Left lung (tissue), 10 donors: ENCODE data around the gene INPP4B. TPM values are rescaled to one million over a fixed set of nuclear protein-coding genes. Genes with fewer than 3 reads are reported as not detected.

Experiments used
- ATAC-seq: fragments of 200-7000 bp; cut with Tn5 transposase; one replicate; pipeline ENCODE4 v1.9.1; 2020; ENCODE audit warnings: moderate library complexity
- DNase-seq, 4 donors: peaks; one replicate each; pipeline ENCODE4 v3.0.0-alpha.2; 2013 to 2020
- H3K27ac ChIP-seq, 2 donors: fragments of 200-600 bp; sonication (generic) in 1 of 2; one replicate each; pipeline versions ENCODE4 v1.5.0 to v1.8.0; 2020 to 2021
- H3K27me3 ChIP-seq, 2 donors: fragments of 200-600 bp; sonication (generic) in 1 of 2; one replicate each; pipeline versions ENCODE4 v1.5.0 to v1.8.0; 2020 to 2021
- H3K36me3 ChIP-seq, 2 donors: fragments of 200-600 bp; sonication (generic) in 1 of 2; one replicate each; pipeline versions ENCODE4 v1.5.0 to v1.8.0; 2020 to 2021
- H3K4me1 ChIP-seq, 2 donors: fragments of 200-600 bp; one replicate each; pipeline ENCODE4 v1.8.0; 2021
- H3K4me3 ChIP-seq, 2 donors: fragments of 200-600 bp; sonication (generic) in 1 of 2; one replicate each; pipeline versions ENCODE4 v1.5.0 to v1.8.0; 2020 to 2021; ENCODE audit warnings: mild to moderate bottlenecking in 1 of 2
- H3K9me3 ChIP-seq, 2 donors: fragments of 200-600 bp; sonication (generic) in 1 of 2; one replicate each; pipeline versions ENCODE4 v1.5.0 to v1.8.0; 2020 to 2021
- intact Hi-C, 2 donors: fragments of 100-400 bp; cut with DNase I; formaldehyde crosslinking; loops; one replicate each; pipeline versions ENCODE4 v1.11.2 to v1.14.2; 2022
- polyA plus RNA-seq, 6 donors: library from polyadenylated mRNA; unstranded; fragments of 120-200 nt; gene quantifications; one replicate each; pipeline ENCODE4 v1.2.1, GENCODE V29; 2013; ENCODE audit not compliant: insufficient read length in 6 of 6
- total RNA-seq, 2 donors: library from RNA; stranded (reverse); fragmentation: NEBNext Ultra II Directional; extraction: Animal tissue kit (Norgen Biotek cat#: 25700); gene quantifications; one replicate each; pipeline ENCODE4 v1.2.1, GENCODE V29; 2021
- TF ChIP-seq, protein P1 (sequence below), 2 donors: fragments of 200-600 bp; sonication (generic) in 1 of 2; IDR thresholded peaks; one replicate each; pipeline versions ENCODE4 v1.5.0 to v1.8.0; 2021; ENCODE audit warnings: antibody characterized with exemption in 2 of 2
- donor health status: DM: no; HTN: yes; CAD: no.
- donor health status: DM: no; HTN: no; CAD: no.

Gene INPP4B
- total and polyA plus RNA-seq, 8 donors = 7.3 to 15.1 (median 11.6) TPM

DNA sequence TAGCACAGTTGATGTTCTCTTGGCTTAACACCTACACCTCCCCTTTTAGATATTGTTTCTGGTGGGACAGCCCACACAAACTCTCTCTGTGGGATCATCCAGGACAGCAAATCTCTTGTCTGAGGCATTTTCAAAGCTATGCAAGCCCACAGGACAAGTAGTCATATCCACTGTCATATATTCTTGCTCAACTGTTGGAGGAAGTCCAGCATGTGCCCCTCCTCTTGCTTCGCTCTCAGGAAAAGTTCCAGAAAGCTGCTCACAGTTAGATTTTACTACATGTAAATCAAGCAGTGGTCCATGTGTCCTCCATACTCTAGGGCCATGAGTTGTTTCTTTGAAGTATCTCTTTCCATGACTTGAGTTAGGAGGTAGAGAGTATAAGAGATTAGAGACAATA lies 260.7 kb downstream of the INPP4B start:
- H3K4me1 ChIP-seq = no peaks in the 10 kb centered on the region
- no peak for ATAC-seq
- no peaks in the 10 kb centered on the region for H3K9me3 ChIP-seq
- intact Hi-C loops = no loop called here
- no peak overlapping the region for H3K27ac ChIP-seq
- no peak overlapping the region for H3K4me3 ChIP-seq
- H3K27me3 ChIP-seq = no peaks in the 10 kb centered on the region
- H3K36me3 ChIP-seq = no peaks in the 10 kb centered on the region
- TF ChIP-seq, protein P1, sequence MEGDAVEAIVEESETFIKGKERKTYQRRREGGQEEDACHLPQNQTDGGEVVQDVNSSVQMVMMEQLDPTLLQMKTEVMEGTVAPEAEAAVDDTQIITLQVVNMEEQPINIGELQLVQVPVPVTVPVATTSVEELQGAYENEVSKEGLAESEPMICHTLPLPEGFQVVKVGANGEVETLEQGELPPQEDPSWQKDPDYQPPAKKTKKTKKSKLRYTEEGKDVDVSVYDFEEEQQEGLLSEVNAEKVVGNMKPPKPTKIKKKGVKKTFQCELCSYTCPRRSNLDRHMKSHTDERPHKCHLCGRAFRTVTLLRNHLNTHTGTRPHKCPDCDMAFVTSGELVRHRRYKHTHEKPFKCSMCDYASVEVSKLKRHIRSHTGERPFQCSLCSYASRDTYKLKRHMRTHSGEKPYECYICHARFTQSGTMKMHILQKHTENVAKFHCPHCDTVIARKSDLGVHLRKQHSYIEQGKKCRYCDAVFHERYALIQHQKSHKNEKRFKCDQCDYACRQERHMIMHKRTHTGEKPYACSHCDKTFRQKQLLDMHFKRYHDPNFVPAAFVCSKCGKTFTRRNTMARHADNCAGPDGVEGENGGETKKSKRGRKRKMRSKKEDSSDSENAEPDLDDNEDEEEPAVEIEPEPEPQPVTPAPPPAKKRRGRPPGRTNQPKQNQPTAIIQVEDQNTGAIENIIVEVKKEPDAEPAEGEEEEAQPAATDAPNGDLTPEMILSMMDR (IDR thresholded peaks at IDR 0.05) = no peak
- peak in 1 of 4 donors; percentile 16 for DNase-seq

DNA sequence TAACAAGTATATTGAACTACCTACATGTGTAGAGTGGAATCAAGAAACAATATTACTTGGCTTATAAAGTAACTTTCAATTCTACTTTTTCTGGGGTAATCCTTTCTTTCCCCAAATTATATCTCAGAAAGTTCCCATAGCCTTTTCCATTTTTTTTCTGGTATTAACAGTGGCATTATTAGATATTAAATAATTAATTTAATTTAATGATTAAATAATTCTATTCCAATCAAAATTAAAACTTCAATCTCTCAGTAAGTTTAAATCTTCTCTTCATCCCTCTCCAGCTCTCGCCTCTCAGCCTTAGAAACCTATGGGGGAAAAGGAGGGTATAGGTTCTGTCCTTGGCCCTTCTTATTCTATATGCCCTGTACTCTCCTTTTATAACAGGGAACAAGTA lies 262.4 kb downstream of the INPP4B start:
- TF ChIP-seq, protein P1 (IDR thresholded peaks at IDR 0.05) = no peak
- no peak for ATAC-seq
- intact Hi-C loops = no loop called here

DNA sequence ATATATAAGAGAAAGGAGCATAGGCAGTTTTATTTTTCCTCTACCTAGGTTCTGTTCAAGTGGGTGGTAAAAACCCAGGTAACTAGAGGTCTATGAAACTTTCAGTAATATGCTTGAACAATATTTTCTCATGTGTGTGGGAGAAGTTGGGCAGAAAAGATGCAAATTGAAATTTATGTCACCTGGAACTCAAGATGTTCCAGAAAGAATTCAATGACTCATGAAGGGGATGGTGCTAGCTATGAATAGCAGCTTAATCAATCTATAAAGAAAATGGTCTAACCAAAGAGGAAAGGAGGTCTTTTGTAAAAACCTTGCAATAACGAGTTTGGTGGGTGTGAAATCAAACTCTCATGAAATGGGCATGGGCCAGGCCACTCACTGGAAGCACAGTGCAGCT lies 263.8 kb downstream of the INPP4B start:
- no peak for ATAC-seq
- Histone ChIP-seq H3K27ac (no peak overlapping the region), H3K36me3 (no peaks in the 10 kb centered on the region), H3K27me3 (no peaks in the 10 kb centered on the region), H3K4me1 (no peaks in the 10 kb centered on the region), H3K4me3 (no peak overlapping the region), H3K9me3 (no peaks in the 10 kb centered on the region)
- intact Hi-C loops = no loop called here
- DNase-seq = no peak
- TF ChIP-seq, protein P1 (IDR thresholded peaks at IDR 0.05) = no peak

More for the DNA sequence above, 262.4 kb downstream of the INPP4B start:
- no peaks in the 10 kb centered on the region for H3K9me3 ChIP-seq
- no peaks in the 10 kb centered on the region for H3K4me1 ChIP-seq
- H3K27ac ChIP-seq = no peak overlapping the region
- H3K27me3 ChIP-seq = no peaks in the 10 kb centered on the region
- H3K4me3 ChIP-seq = no peak overlapping the region
- H3K36me3 ChIP-seq = no peaks in the 10 kb centered on the region
- no peak for DNase-seq

DNA sequence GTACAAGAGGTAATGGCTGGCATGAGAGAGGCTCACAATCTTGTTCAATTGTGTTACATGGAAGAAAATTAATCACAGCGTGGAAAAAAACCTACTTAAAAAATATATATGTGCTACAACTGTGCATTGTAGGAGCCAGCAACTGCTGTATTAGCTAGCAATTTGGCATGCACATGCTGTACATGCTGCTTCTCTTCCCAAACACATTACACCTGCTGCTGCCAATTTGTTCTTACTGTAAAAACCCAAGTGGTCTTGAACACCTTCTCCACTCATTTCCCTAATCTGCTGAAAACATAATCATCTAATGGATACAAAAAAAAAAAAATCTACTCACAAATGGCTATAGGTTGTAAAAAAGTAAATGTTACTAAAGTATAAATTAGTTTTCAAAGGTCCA lies 264.2 kb downstream of the INPP4B start:
- no peak overlapping the region for H3K27ac ChIP-seq
- no peaks in the 10 kb centered on the region for H3K9me3 ChIP-seq
- intact Hi-C loops = no loop called here
- H3K36me3 ChIP-seq = no peaks in the 10 kb centered on the region
- H3K27me3 ChIP-seq = no peaks in the 10 kb centered on the region
- no peaks in the 10 kb centered on the region for H3K4me1 ChIP-seq
- ATAC-seq = no peak
- TF ChIP-seq, protein P1 (IDR thresholded peaks at IDR 0.05) = no peak
- H3K4me3 ChIP-seq = no peak overlapping the region
- no peak for DNase-seq

DNA sequence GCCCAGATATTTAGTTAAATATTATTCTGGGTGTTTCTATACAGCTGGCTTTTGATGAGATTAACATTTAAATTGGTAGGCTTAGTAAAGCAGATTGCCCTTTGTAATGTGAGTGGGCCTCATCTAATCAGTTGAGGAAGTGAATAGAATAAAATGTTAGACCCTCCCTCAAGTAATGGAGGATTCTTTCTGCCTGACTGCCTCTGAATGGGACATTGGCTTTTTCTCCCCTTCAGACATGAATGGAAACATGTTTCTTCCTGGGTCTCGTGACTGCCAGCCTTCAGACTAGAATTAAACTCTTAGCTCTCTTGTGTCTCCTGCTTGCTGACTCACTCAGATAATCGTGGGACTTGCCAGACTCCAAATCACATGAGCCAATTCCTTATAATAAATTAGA lies 266.7 kb downstream of the INPP4B start:
- Histone ChIP-seq H3K36me3 (no peaks in the 10 kb centered on the region), H3K4me3 (no peak overlapping the region), H3K27me3 (no peaks in the 10 kb centered on the region), H3K4me1 (no peaks in the 10 kb centered on the region), H3K27ac (no peak overlapping the region), H3K9me3 (no peaks in the 10 kb centered on the region)
- intact Hi-C loops = no loop called here
- TF ChIP-seq, protein P1 (IDR thresholded peaks at IDR 0.05) = no peak
- ATAC-seq = no peak
- no peak for DNase-seq
